ENCODE measurements around the gene SLC2A8. TPM values are rescaled to one million over a fixed set of nuclear protein-coding genes. Genes with fewer than 3 reads are reported as not detected.

The SLC2A8 gene
- polyA plus RNA-seq, 3 donors = 6.6 to 8.7 (median 6.6) TPM

DNA sequence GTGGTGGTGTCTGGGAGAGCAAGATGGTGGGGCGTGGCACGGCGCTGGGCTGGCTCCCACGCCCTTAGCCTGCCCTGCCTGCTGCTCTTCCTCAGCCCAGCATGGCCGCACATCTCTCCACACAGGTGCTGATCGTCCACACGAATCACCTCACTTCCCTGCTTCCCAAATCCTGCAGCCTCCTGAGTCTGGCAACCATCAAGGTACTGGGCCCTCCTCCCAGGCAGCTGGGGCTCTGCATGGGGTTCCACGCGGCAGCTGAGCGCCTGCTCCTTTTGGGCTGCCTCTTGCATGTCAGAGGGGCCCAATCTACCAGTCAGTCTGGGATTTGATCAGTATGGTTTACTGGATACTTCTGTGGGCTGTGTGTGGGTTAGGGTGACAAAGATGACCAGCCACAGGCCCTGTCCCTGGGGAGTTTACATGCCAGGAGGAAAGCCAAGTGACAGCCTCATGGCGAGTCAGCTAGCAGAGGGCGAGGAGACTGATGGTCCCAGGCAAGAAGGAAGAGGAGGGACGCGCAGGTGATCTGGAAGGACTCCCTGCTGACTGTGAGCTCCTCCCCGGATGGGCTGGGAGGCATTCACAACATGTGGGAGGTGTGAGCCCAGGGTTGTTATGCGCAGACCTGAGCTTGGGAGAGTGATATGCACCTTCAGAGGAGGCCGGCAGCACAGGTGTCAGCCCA lies 60.4 kb downstream of the SLC2A8 start:
- Histone ChIP-seq H2AFZ (ENCODE audit: insufficient read depth, low read depth, low read length, poor library complexity, severe bottlenecking) (no peak overlapping the region), H3K4me3 (replicated peaks in 1 of 3; ENCODE audit: low read depth in 2 of 3, low read length in 3 of 3) (no peak overlapping the region), H3K36me3 (replicated peaks in 1 of 2; ENCODE audit: control insufficient read depth in 1 of 2, insufficient read depth in 2 of 2, low read length in 2 of 2) (peaks cover 35 to 50% of the 10 kb centered on the region in 2 donors), H3K4me2 (replicated peaks; ENCODE audit: extremely low read depth, low read length, poor library complexity, severe bottlenecking) (no peak overlapping the region), H3K27ac (ENCODE audit: low read depth in 1 of 2, low read length in 2 of 2) (peak overlapping the region in 1 of 2 donors; percentile 24), H3K9me3 (replicated peaks in 1 of 2; ENCODE audit: control insufficient read depth in 1 of 2, insufficient read depth in 1 of 2, low read length in 2 of 2) (no peaks in the 10 kb centered on the region), H3K9ac (ENCODE audit: insufficient read depth, low read length, poor library complexity, severe bottlenecking) (no peak overlapping the region), H4K20me1 (ENCODE audit: insufficient read depth, low read length) (no peaks in the 10 kb centered on the region), H3K79me2 (ENCODE audit: insufficient read depth, low read length) (peaks cover 10% of the 10 kb centered on the region), H3K4me1 (ENCODE audit: control insufficient read depth in 1 of 2, insufficient read depth in 2 of 2, low read length in 2 of 2) (peaks cover 32% of the 10 kb centered on the region in 2 donors), H3K27me3 (ENCODE audit: control insufficient read depth in 2 of 2, insufficient read depth in 2 of 2, low read length in 2 of 2) (no peaks in the 10 kb centered on the region)
- no peak for TF ChIP-seq CTCF (IDR thresholded peaks at IDR 0.05)
- Mint-ChIP-seq H3K9me3 (no peaks in the 10 kb centered on the region), H3K36me3 (peaks cover 42 to 64% of the 10 kb centered on the region in 2 donors), H3K27ac (peak overlapping the region in 3 of 7 donors; percentile 10 to 82 (median 70)), H3K27me3 (ENCODE audit: low read depth in 3 of 3) (no peaks in the 10 kb centered on the region), H3K4me3 (no peak overlapping the region), H3K4me1 (peaks cover 26% of the 10 kb centered on the region)
- no peak for DNase-seq
- intact Hi-C loops (cut with micrococcal nuclease) = loop anchor here (10.0 kb wide), 1 partner anchor 233 kb away; no protein-coding TSS in a partner anchor
- 92% methylated on average over 15 of the region's 17 CpGs for WGBS (ENCODE audit: insufficient coverage)

Small RNA genes lying within 50 kb of the gene (small RNA-seq; reads per million reads assigned to genes)
- 48.7 reads per million, percentile 93 among the genes with 10 or more reads in this experiment for gene SNORA65 (ENCODE audit: insufficient read length, low read depth)

Other genes starting within 250 kb of the SLC2A8 start
- gene GARNL3, start 132.4 kb upstream of the SLC2A8 start, polyA plus RNA-seq = 1 to 10 TPM in 1 of 3 donors, under 1 TPM in 2; 0.39 to 1.5 (median 0.94) TPM
- gene ZNF79, start 27.2 kb downstream of the SLC2A8 start, polyA plus RNA-seq = 1 to 10 TPM; 1.4 to 3.3 (median 2.0) TPM
- 1,000 to 10,000 TPM in 1 of 3 donors, 100 to 1,000 TPM in 2; 417 to 1,509 (median 490) TPM for gene RPL12, start 54.2 kb downstream of the SLC2A8 start, polyA plus RNA-seq
- 10 to 100 TPM in 1 of 3 donors, 1 to 10 TPM in 2; 6.0 to 19.8 (median 8.2) TPM for gene LRSAM1, start 54.3 kb downstream of the SLC2A8 start, polyA plus RNA-seq
- gene STXBP1, start 215.1 kb downstream of the SLC2A8 start, polyA plus RNA-seq = under 1 TPM in 2 of 3 donors, not detected in 1; 0.27 to 0.59 TPM

All from CD14-positive monocyte (primary cell).